ENCODE data around the gene CSF1R.
"Not testable (repeated sequence)": the region's sequence is repeated elsewhere in the genome, so short reads cannot be mapped to it uniquely, and the experiment has no call there.

The CSF1R gene

DNA sequence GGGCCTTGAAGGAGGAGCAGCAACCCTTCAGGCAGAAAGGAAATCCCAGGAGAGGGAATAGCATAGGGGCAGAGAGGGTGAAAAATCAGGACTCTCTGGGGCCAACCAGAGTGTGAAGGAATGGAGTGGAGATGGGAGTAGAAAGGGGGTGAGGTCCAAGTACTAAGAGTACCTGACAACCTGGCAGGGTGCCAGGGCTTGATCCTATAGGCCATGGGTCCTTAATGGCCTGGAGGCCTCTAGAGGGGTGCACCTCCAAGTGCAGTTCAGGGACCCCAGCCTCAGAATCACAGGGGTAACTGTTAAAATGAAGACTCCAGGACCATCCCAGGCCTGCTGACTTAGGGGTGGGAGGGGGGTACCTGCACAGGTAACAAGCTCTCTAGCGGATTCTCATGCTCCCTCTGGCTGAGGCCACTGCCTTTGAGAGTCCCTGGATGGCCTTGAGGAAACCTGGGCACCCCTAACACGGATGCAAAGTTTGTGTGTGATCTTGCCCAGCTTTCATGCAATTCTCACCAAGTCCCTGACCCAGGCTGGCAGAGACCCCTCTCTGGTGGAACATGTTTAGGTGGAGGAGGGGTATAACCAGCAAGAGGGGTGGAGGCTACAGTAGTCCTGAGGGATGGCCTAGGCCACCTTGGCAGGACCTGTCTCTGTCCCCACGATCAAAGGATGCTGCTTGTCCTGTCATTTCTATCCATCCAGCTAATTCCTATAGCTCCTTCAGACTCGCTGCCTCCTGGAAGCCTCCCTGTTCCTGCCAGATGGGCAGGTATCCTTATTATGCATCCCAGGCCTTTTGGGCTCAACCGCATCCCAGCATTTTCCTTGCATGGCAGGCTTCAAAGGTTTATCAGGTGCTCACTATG lies 17.6 kb upstream of the CSF1R start:
- DNase-seq: no peak

DNA sequence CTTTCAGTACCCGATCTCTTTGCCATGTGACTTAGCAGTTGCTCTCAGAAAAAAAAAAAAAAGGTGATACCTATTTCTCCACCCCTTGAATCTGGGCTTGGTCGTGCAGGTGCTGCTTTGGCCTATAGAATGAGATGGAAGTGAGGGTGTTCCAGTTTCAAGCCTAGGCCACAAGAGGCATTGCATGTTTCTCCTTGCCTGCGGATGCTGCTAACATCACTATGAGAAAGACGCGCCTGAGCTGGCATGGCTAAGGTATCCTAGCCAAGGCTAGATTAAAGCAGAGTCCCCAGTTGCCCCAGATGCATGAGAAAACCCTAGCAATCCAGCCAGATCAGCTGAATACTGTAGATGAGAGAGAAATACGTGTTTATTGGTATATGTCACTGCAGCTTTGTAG lies 14.7 kb upstream of the CSF1R start:
- DNase-seq: no peak

- DNase-seq: no peak
Observed at GRCh38 chr5:150097152-150097551, 10.8 kb upstream of the CSF1R start.

DNA sequence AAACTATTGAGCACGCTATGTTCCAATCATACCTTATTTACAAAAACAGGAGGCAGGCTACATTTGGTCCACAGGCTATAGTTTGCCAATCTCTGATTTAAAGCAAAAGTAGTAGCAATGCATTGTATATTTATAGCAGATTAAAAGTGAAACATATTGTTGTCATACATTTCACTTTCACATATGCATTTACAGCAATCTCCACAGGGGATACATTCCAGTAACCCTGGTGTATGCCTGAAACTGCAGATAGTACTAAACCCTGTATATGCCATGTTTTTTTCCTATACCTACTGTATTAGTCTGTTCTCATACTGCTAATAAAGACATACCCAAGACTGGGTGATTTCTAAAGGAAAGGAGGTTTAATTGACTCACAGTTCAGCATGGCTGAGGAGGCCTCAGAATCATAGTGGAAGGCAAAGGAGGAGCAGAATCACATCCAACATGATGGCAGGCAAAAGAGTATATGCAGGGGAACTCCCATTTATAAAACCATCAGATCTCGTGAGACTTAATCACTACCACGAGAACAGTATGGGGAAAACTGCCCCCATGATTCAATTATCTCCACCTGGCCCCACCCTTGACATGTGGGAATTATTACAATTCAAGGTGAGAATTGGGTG lies 5.9 kb upstream of the CSF1R start:
- DNase-seq: no peak

GRCh38 chr5:150085191-150085912 lies 1.0 kb downstream of the CSF1R start:
- DNase-seq: no peak

DNA sequence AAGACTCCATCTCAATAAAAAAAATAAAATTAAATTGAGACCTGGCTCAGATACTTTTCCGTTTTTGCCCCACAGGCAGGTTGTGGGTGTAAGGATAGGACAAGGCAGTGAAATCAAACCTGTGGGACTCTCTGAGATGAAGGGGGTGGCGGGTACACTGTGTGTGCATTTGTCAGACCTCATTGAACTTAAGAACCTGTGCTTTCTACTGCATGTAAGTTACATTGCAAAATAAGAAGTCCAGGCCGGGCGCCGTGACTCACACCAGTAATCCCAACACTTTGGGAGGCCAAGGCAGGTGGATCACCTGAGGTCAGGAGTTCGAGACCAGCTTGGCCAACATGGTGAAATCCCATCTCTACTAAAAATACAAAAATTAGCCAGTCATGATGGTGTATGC lies 1.6 kb downstream of the CSF1R start:
- DNase-seq: not testable (repeated sequence)

DNA sequence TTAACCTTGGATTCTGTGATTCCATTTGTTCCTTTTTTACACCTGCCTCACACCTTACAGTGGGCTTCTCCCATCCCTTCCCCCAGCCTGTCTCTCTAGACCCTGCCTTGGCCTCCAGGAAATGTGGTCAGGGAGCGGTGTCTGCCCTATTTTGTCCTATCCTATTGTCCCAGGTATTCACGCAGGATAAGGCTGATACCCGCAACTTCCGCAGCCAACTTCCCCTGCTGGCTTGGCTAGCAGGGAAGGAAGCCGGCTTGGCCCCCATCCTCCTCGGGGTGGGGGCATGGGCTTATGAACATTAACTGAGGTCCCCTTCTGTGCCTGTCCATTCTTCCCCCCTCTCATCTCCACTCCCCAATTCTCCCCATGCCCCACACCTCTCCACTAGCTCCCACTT lies 3.5 kb downstream of the CSF1R start:
- DNase-seq: no peak

GRCh38 chr5:150082374-150082773 lies 4.0 kb downstream of the CSF1R start:
- DNase-seq: no peak

GRCh38 chr5:150081541-150082283 lies 4.6 kb downstream of the CSF1R start:
- no peak for DNase-seq

GRCh38 chr5:150080696-150081435 lies 5.5 kb downstream of the CSF1R start:
- no peak for DNase-seq

GRCh38 chr5:150079909-150080461 lies 6.4 kb downstream of the CSF1R start:
- no peak for DNase-seq

DNA sequence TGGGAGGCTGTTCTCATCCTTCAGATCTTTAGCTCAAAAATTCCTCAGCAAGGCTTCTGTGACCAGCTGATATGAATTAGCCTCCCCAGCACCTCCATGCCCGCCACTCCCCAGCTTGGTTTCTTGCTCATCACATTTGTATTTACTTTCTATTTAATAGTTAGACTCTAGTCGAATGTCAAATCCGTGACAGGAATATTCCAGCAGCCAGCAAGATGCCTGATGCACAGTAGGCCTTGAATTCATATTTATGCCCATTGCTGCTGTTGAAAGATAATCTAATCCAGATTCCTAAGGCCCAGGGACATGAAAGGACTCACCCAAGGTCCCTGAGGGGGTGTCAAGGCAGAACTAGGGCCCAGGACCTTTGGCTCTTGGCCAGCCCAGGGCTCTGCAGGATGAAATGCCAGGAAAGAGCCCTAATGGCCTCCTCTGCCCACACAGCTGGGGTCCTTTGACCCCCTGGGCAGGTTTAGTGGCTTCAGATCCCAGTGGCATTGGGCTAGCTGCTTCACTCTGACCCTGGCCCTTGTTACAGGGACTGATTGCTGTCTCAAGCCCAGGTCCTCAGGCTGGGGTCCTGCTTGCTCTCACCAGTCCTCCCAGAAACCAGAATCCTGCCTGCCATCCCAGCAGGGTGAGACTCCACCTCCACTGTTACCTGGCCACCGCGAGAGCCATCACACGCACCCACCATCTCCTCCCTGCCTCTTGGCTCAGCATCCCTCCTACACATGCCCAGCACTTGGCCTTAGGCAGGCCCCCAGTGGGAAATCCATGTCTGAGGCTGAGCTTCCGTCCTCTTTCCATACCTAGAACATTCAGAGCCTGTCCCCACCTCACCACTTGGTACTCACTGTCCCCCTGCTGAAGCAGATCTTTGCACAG lies 7.3 kb downstream of the CSF1R start:
- DNase-seq: no peak

GRCh38 chr5:150077996-150078801 lies 8.2 kb downstream of the CSF1R start:
- DNase-seq: no peak

- no peak for DNase-seq
Observed at GRCh38 chr5:150077060-150077459, 9.3 kb downstream of the CSF1R start.

- DNase-seq: no peak
Observed at GRCh38 chr5:150075806-150076205, 10.5 kb downstream of the CSF1R start.

- no peak for DNase-seq
Observed at GRCh38 chr5:150075233-150075632, 11.1 kb downstream of the CSF1R start.

DNA sequence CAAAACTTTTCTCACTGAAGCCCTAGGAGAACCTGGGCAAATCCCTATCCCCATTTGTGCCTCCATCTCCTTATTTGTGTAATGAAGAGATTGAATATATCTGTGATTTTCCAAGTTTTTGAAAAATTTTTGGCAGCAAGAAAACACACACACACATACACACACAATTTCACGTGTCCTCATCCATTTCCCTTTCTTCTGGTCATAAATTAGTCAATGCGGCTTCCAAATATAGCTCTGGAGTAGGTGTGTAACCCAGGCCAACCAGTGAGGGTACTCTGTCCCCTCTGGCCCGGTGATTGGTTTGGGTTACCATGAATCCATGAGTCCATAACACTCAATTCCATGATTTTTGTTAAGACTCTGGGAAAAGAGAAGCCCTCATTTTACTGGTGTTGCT lies 12.7 kb downstream of the CSF1R start:
- no peak for DNase-seq

GRCh38 chr5:150073086-150073625 lies 13.2 kb downstream of the CSF1R start:
- DNase-seq: no peak

- DNase-seq: no peak
Observed at GRCh38 chr5:150070821-150071220, 15.5 kb downstream of the CSF1R start.

Measured in NCI-H524 (cell line).